Activated T-helper 17 cell treated with anti-CD3 and anti-CD28 coated beads, Interleukin-2, amount 50 U/mL, for 72 hours (primary cell): ENCODE data around the gene ZNF177. TPM values are rescaled to one million over a fixed set of nuclear protein-coding genes. Genes with fewer than 3 reads are reported as not detected.
A peak's percentile ranks its signal among the peaks of the same experiment; 100 is the strongest.

Experiments
- ATAC-seq: fragments of 150-1000 bp; cut with Tn5 transposase; replicated peaks from 2 replicates; pipeline ENCODE4 v1.10.0; 2021; ENCODE audit warnings: mild to moderate bottlenecking, moderate library complexity
- H3K27ac Mint-ChIP-seq: one replicate; pipeline ENCODE4 v1.8.0; 2022; ENCODE audit warnings: mixed read lengths
- H3K27me3 Mint-ChIP-seq: one replicate; pipeline ENCODE4 v1.8.0; 2022; ENCODE audit warnings: mixed read lengths
- H3K36me3 Mint-ChIP-seq: one replicate; pipeline ENCODE4 v1.8.0; 2022; ENCODE audit warnings: low read depth, mild to moderate bottlenecking, mixed read lengths
- H3K4me1 Mint-ChIP-seq: one replicate; pipeline ENCODE4 v1.8.0; 2022; ENCODE audit warnings: mixed read lengths
- H3K4me3 Mint-ChIP-seq: one replicate; pipeline ENCODE4 v1.8.0; 2022; ENCODE audit warnings: mild to moderate bottlenecking, mixed read lengths
- H3K9me3 Mint-ChIP-seq: one replicate; pipeline ENCODE4 v1.8.0; 2022; ENCODE audit warnings: mixed read lengths
- total RNA-seq, 2 donors: library from RNA; stranded (reverse); gene quantifications; one replicate each; pipeline ENCODE4 v1.2.3, GENCODE V29; 2022

The ZNF177 gene
- total RNA-seq, 2 donors from 2014 or later: 0.35 to 1.8 TPM

GRCh38 chr19:9354651-9355050, 8.2 kb upstream of the ZNF177 start:
- no peaks in the 10 kb centered on the region for H3K4me1 Mint-ChIP-seq

GRCh38 chr19:9370738-9371619, 8.2 kb downstream of the ZNF177 start:
- H3K27ac Mint-ChIP-seq: no peak overlapping the region
- H3K27me3 Mint-ChIP-seq: no peaks in the 10 kb centered on the region
- peaks cover 31% of the 10 kb centered on the region for H3K9me3 Mint-ChIP-seq
- peaks cover 10% of the 10 kb centered on the region for H3K36me3 Mint-ChIP-seq
- no peak for ATAC-seq
- no peak overlapping the region for H3K4me3 Mint-ChIP-seq
- H3K4me1 Mint-ChIP-seq: no peaks in the 10 kb centered on the region

More at GRCh38 chr19:9354651-9355050, 8.2 kb upstream of the ZNF177 start:
- Mint-ChIP-seq H3K27me3 (no peaks in the 10 kb centered on the region), H3K4me3 (no peak overlapping the region), H3K27ac (no peak overlapping the region), H3K9me3 (peaks cover 25% of the 10 kb centered on the region), H3K36me3 (peaks cover 13% of the 10 kb centered on the region)
- ATAC-seq: no peak

GRCh38 chr19:9381361-9381785, 18.6 kb downstream of the ZNF177 start:
- no peak for ATAC-seq
- Mint-ChIP-seq H3K4me3 (no peak overlapping the region), H3K27me3 (no peaks in the 10 kb centered on the region), H3K27ac (no peak overlapping the region), H3K36me3 (peaks cover 79% of the 10 kb centered on the region), H3K4me1 (no peaks in the 10 kb centered on the region), H3K9me3 (peaks cover 38% of the 10 kb centered on the region)

- Mint-ChIP-seq H3K27me3 (no peaks in the 10 kb centered on the region), H3K36me3 (peaks cover 13% of the 10 kb centered on the region), H3K27ac (no peak overlapping the region), H3K4me3 (peak overlapping the region; percentile 72), H3K4me1 (peaks cover 6% of the 10 kb centered on the region), H3K9me3 (peaks cover 26% of the 10 kb centered on the region)
- ATAC-seq: peak; percentile 79
These were observed 44.1 kb downstream of the ZNF177 start for GRCh38 chr19:9406798-9407352.

GRCh38 chr19:9407827-9408226, 45.0 kb downstream of the ZNF177 start:
- H3K36me3 Mint-ChIP-seq: peaks cover 22% of the 10 kb centered on the region
- H3K4me1 Mint-ChIP-seq: peaks cover 6% of the 10 kb centered on the region
- H3K27me3 Mint-ChIP-seq: no peaks in the 10 kb centered on the region
- peaks cover 26% of the 10 kb centered on the region for H3K9me3 Mint-ChIP-seq
- no peak for ATAC-seq
- H3K4me3 Mint-ChIP-seq: peak overlapping the region; percentile 72
- H3K27ac Mint-ChIP-seq: no peak overlapping the region

- Mint-ChIP-seq H3K27ac (no peak overlapping the region), H3K4me3 (no peak overlapping the region), H3K27me3 (no peaks in the 10 kb centered on the region), H3K36me3 (peaks cover 65% of the 10 kb centered on the region), H3K9me3 (peaks cover 19% of the 10 kb centered on the region), H3K4me1 (no peaks in the 10 kb centered on the region)
- ATAC-seq: no peak
These were observed 50.6 kb downstream of the ZNF177 start for GRCh38 chr19:9413240-9413954.

GRCh38 chr19:9427941-9428340, 65.1 kb downstream of the ZNF177 start:
- H3K27ac Mint-ChIP-seq: no peak overlapping the region
- peaks cover 4% of the 10 kb centered on the region for H3K9me3 Mint-ChIP-seq
- peaks cover 100% of the 10 kb centered on the region for H3K36me3 Mint-ChIP-seq
- ATAC-seq: no peak
- no peaks in the 10 kb centered on the region for H3K27me3 Mint-ChIP-seq
- H3K4me1 Mint-ChIP-seq: peaks cover 8% of the 10 kb centered on the region
- H3K4me3 Mint-ChIP-seq: no peak overlapping the region

GRCh38 chr19:9430444-9430843, 67.6 kb downstream of the ZNF177 start:
- no peak for ATAC-seq
- Mint-ChIP-seq H3K4me3 (no peak overlapping the region), H3K9me3 (no peaks in the 10 kb centered on the region)

GRCh38 chr19:9431475-9431874, 68.7 kb downstream of the ZNF177 start:
- H3K4me3 Mint-ChIP-seq: no peak overlapping the region
- ATAC-seq: peak; percentile 30
- H3K36me3 Mint-ChIP-seq: peaks cover 95% of the 10 kb centered on the region
- H3K27me3 Mint-ChIP-seq: no peaks in the 10 kb centered on the region
- no peak overlapping the region for H3K27ac Mint-ChIP-seq
- no peaks in the 10 kb centered on the region for H3K9me3 Mint-ChIP-seq
- peaks cover 19% of the 10 kb centered on the region for H3K4me1 Mint-ChIP-seq

More at GRCh38 chr19:9430444-9430843, 67.6 kb downstream of the ZNF177 start:
- peaks cover 99% of the 10 kb centered on the region for H3K36me3 Mint-ChIP-seq
- H3K27ac Mint-ChIP-seq: no peak overlapping the region
- H3K4me1 Mint-ChIP-seq: peaks cover 19% of the 10 kb centered on the region
- H3K27me3 Mint-ChIP-seq: no peaks in the 10 kb centered on the region

Other genes with a start within 250 kb of the ZNF177 start
- not detected for gene OR7G1, start 247.2 kb upstream of the ZNF177 start, total RNA-seq
- not detected for gene OR7G3, start 236.1 kb upstream of the ZNF177 start, total RNA-seq
- gene ZNF317, start 222.6 kb upstream of the ZNF177 start, total RNA-seq: 10 to 100 TPM; 37.7 to 49.1 TPM
- under 1 TPM in 1 of 2 donors, not detected in 1; 0.11 TPM for gene OR7D2, start 184.0 kb upstream of the ZNF177 start, total RNA-seq
- gene OR7D4, start 143.4 kb upstream of the ZNF177 start, total RNA-seq: not detected
- not detected for gene OR7E24, start 112.1 kb upstream of the ZNF177 start, total RNA-seq
- 1 to 10 TPM; 3.7 to 8.7 TPM for gene ZNF699, start 53.2 kb upstream of the ZNF177 start, total RNA-seq
- gene ZNF559, start 38.8 kb upstream of the ZNF177 start, total RNA-seq: 10 to 100 TPM in 1 of 2 donors, 1 to 10 TPM in 1; 3.9 to 14.3 TPM
- gene ZNF266, start 72.6 kb downstream of the ZNF177 start, total RNA-seq: 10 to 100 TPM; 24.7 to 26.1 TPM
- gene ZNF560, start 135.6 kb downstream of the ZNF177 start, total RNA-seq: under 1 TPM in 1 of 2 donors, not detected in 1; 0.35 TPM
- 10 to 100 TPM; 11.3 to 16.0 TPM for gene ZNF426, start 175.6 kb downstream of the ZNF177 start, total RNA-seq
- 10 to 100 TPM; 62.7 to 68.8 TPM for gene ZNF121, start 221.5 kb downstream of the ZNF177 start, total RNA-seq